ENCODE results near the gene INTS7.

The INTS7 gene

DNA sequence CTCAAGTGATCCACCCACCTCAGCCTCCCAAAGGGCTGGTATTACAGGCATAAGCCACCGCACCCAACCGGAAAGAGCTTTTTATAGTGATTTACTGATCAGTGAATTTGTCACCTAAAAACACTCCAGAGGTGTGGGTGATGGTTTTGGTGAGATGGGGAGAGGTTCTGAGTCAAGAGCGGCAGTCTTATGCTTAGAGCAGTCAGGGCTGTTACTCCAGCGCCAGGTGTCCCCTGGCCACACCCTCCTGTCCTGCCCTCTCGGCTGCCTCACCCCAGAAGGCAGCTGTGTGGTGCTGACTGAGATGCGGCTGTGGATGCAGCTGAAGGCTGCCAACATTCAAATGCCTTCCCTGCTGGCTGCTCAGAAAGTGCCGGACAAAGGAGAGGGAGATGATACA, 110.3 kb downstream of the INTS7 start:
- POLR2A ChIA-PET = no interaction called here
- CTCF ChIA-PET = interaction anchor here (1.4 kb wide), 1 partner anchor 10 kb away, joined by 3 read pairs; no protein-coding TSS in a partner anchor
- TF ChIP-seq, protein P1, sequence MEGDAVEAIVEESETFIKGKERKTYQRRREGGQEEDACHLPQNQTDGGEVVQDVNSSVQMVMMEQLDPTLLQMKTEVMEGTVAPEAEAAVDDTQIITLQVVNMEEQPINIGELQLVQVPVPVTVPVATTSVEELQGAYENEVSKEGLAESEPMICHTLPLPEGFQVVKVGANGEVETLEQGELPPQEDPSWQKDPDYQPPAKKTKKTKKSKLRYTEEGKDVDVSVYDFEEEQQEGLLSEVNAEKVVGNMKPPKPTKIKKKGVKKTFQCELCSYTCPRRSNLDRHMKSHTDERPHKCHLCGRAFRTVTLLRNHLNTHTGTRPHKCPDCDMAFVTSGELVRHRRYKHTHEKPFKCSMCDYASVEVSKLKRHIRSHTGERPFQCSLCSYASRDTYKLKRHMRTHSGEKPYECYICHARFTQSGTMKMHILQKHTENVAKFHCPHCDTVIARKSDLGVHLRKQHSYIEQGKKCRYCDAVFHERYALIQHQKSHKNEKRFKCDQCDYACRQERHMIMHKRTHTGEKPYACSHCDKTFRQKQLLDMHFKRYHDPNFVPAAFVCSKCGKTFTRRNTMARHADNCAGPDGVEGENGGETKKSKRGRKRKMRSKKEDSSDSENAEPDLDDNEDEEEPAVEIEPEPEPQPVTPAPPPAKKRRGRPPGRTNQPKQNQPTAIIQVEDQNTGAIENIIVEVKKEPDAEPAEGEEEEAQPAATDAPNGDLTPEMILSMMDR (IDR thresholded peaks at IDR 0.05; ENCODE audit: control extremely low read depth, extremely low read depth, low read depth, missing control alignments) = no peak

DNA sequence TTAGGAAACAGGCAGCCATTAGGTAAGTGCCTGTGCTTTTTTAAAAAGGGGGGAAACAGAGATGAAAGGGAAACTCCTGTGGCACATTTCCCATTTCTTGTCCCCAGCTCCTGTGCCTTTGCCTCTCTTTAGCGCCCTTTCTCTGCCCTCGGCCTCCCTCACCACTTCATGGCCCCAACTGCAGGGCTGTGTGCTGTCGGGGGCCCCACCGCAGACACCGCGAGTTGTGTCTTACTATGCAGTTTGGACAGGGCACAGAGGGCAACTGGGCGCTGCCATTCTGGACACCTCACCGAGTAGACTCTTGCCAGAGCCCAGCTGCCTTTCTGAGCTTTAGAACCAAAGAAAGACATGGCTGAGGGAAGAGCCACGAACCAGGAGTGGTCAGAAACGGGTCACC, 111.1 kb downstream of the INTS7 start:
- TF ChIP-seq, protein P1 (IDR thresholded peaks at IDR 0.05; ENCODE audit: control extremely low read depth, extremely low read depth, low read depth, missing control alignments) = no peak
- POLR2A ChIA-PET = no interaction called here
- no peak for DNase-seq (ENCODE audit: extremely low spot score)
- CTCF ChIA-PET = interaction anchor here (1.4 to 1.6 kb wide), 2 partner anchors 10 to 226 kb away, joined by 3 to 4 read pairs; no protein-coding TSS in a partner anchor

More for the DNA sequence above, 110.3 kb downstream of the INTS7 start:
- DNase-seq (ENCODE audit: extremely low spot score) = no peak

DNA sequence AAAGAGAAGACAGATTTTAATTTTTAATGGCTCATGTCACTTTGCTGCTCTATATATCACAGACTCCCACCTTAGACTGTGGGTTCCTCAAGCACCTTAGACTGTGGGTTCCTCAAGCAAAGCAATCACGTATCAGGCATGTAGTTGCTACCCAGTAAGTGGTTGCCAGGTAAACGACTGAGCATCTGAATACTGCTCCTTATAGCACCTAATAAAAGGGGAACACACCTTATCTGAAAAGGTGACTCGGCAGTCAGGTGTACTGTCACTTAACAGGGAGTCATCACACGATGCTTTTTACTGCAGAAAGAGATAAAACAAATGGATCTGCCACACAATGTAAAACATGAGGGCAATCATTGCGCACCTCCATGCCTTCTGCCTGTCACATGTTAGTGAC, 112.3 kb downstream of the INTS7 start:
- no peak for DNase-seq (ENCODE audit: extremely low spot score)
- CTCF ChIA-PET = interaction anchor here (1.6 kb wide), 1 partner anchor 225 kb away, joined by 4 read pairs; no protein-coding TSS in a partner anchor
- TF ChIP-seq, protein P1 (IDR thresholded peaks at IDR 0.05; ENCODE audit: control extremely low read depth, extremely low read depth, low read depth, missing control alignments) = no peak
- POLR2A ChIA-PET = no interaction called here

DNA sequence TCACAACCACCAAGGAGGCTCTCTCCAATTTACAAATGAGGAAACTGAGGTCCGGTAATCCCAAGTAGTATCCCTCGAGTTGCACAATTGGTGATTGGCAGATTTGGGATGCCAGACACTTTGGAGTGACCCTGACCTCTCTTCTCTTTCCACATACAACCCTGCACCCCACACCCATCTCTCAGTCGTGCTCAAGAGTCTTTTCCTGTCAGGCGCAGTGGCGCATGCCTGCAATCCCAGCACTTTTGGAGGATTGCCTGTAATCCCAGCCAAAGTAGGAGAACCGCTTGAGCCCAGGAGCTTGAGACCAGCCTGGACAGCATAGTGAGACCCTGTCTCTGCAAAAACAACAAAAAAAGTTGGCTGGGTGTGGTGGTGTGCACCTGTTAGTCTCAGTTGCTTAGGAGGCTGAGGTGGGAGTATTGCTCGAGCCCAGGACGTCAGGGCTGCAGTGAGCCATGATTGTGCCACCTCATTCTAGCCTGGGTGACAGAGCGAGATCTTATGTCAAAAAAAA, 113.7 kb downstream of the INTS7 start:
- TF ChIP-seq, protein P1 (IDR thresholded peaks at IDR 0.05; ENCODE audit: control extremely low read depth, extremely low read depth, low read depth, missing control alignments) = no peak
- DNase-seq (ENCODE audit: extremely low spot score) = no peak
- CTCF ChIA-PET = no interaction called here
- POLR2A ChIA-PET = no interaction called here

DNA sequence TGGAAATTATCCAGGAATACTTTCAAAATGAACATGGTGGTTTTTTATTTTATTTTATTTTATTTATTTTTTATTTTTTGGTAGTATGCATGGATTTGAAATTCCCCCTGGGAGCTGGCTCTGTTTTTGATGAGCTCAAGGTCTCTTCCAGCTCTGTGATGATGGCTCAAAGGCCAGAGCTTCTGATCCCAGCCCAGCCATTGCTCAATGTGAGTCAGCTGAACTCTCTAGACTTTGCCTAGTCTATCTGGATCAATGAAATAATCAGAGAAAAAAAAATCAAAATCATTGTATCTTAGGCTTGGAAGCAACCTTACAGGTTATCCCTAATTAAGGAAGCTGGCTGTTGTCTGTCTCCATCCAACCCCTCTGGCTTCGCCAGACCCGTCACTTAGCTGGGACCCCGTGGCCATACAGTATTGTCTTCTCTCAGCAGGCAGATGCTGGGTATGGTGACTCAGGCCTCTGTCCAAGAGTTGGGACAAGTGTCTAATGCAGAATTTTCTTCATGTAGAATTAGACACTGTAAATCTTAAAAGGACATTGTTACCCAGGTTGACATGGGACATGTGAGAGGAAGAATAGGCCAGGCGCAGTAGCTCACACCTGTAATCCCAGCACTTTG, 114.6 kb downstream of the INTS7 start:
- DNase-seq (ENCODE audit: extremely low spot score) = no peak
- POLR2A ChIA-PET = no interaction called here
- TF ChIP-seq, protein P1 (IDR thresholded peaks at IDR 0.05; ENCODE audit: control extremely low read depth, extremely low read depth, low read depth, missing control alignments) = no peak
- CTCF ChIA-PET = interaction anchor here (1.3 to 1.4 kb wide), 2 partner anchors 36 to 240 kb away, joined by 4 to 5 read pairs; no protein-coding TSS in a partner anchor

DNA sequence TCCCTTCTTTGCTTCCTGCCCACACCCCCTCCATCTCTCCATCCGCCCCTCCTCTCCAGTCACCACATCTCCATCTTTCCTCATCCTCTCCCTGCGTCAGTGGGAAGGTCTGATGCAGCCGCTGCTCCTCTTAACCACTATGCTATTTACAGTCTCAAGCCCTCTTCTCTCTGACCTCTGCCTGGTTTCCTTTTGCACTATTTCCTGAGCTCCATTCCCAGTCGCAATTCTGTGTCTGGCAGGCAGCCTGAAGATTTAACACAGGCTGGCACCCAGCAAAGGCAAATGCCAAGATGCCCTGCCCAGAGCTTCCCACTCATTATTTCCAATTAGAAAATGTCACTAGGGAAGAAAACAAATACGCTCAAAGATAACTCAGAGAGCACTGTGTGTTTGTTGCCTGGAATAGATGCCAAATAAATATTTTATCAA, 115.2 kb downstream of the INTS7 start:
- CTCF ChIA-PET = interaction anchor here (0.7 to 1.4 kb wide), 4 partner anchors 10 to 239 kb away, joined by 3 to 5 read pairs (median 4); no protein-coding TSS in a partner anchor
- DNase-seq (ENCODE audit: extremely low spot score) = no peak
- TF ChIP-seq, protein P1 (IDR thresholded peaks at IDR 0.05; ENCODE audit: control extremely low read depth, extremely low read depth, low read depth, missing control alignments) = no peak
- POLR2A ChIA-PET = no interaction called here

Measured in GM10248 (cell line).